ENCODE results near the gene SVOPL.

- no peak for TF ChIP-seq SUZ12 (IDR thresholded peaks at IDR 0.05; ENCODE audit: unreplicated experiment)
- TF ChIP-seq, protein P1, sequence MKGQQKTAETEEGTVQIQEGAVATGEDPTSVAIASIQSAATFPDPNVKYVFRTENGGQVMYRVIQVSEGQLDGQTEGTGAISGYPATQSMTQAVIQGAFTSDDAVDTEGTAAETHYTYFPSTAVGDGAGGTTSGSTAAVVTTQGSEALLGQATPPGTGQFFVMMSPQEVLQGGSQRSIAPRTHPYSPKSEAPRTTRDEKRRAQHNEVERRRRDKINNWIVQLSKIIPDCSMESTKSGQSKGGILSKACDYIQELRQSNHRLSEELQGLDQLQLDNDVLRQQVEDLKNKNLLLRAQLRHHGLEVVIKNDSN (IDR thresholded peaks at IDR 0.05; ENCODE audit: borderline replicate concordance, extremely low read length, insufficient read depth, low read depth, low read length) = no peak
- TF ChIP-seq GATAD2B (conservative IDR thresholded peaks at IDR 0.05; ENCODE audit: low read depth) = no peak
Observed at GRCh38 chr7:138662991-138663320, 38.2 kb downstream of the SVOPL start.
